Kidney epithelial cell (primary cell): ENCODE results near the gene ZNF438. TPM values are rescaled to one million over a fixed set of nuclear protein-coding genes. Genes with fewer than 3 reads are reported as not detected.

Experiments
- DNase-seq: peaks from one replicate; pipeline ENCODE4 v3.0.0-alpha.2; 2010; ENCODE audit warnings: low read depth
- H3K27me3 ChIP-seq: 2 replicates; pipeline ENCODE4 v1.6.0; 2011; ENCODE audit warnings: low read length; ENCODE audit not compliant: control insufficient read depth, insufficient read depth
- H3K36me3 ChIP-seq: 2 replicates; pipeline ENCODE4 v1.5.1; 2011; ENCODE audit warnings: low read length; ENCODE audit not compliant: control insufficient read depth, insufficient read depth
- H3K4me3 ChIP-seq: 2 replicates; pipeline ENCODE4 v1.5.1; 2011; ENCODE audit warnings: low read depth, mild to moderate bottlenecking, control low read depth, low read length
- total RNA-seq: library from RNA; depleted of rRNA; stranded (reverse); fragments of >200 nt; gene quantifications from 2 replicates; pipeline ENCODE4 v1.2.3, GENCODE V29; 2015
- TF ChIP-seq, protein P1 (sequence below): IDR thresholded peaks from 2 replicates; pipeline ENCODE4 v1.5.1; 2011; ENCODE audit warnings: mild to moderate bottlenecking, moderate library complexity, low read length, control low read depth, inconsistent platforms; ENCODE audit not compliant: insufficient read depth, poor library complexity, severe bottlenecking

ZNF438 gene, protein sequence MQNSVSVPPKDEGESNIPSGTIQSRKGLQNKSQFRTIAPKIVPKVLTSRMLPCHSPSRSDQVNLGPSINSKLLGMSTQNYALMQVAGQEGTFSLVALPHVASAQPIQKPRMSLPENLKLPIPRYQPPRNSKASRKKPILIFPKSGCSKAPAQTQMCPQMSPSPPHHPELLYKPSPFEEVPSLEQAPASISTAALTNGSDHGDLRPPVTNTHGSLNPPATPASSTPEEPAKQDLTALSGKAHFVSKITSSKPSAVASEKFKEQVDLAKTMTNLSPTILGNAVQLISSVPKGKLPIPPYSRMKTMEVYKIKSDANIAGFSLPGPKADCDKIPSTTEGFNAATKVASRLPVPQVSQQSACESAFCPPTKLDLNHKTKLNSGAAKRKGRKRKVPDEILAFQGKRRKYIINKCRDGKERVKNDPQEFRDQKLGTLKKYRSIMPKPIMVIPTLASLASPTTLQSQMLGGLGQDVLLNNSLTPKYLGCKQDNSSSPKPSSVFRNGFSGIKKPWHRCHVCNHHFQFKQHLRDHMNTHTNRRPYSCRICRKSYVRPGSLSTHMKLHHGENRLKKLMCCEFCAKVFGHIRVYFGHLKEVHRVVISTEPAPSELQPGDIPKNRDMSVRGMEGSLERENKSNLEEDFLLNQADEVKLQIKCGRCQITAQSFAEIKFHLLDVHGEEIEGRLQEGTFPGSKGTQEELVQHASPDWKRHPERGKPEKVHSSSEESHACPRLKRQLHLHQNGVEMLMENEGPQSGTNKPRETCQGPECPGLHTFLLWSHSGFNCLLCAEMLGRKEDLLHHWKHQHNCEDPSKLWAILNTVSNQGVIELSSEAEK
- 3.3 and 5.4 TPM in 2 replicates for total RNA-seq

DNA sequence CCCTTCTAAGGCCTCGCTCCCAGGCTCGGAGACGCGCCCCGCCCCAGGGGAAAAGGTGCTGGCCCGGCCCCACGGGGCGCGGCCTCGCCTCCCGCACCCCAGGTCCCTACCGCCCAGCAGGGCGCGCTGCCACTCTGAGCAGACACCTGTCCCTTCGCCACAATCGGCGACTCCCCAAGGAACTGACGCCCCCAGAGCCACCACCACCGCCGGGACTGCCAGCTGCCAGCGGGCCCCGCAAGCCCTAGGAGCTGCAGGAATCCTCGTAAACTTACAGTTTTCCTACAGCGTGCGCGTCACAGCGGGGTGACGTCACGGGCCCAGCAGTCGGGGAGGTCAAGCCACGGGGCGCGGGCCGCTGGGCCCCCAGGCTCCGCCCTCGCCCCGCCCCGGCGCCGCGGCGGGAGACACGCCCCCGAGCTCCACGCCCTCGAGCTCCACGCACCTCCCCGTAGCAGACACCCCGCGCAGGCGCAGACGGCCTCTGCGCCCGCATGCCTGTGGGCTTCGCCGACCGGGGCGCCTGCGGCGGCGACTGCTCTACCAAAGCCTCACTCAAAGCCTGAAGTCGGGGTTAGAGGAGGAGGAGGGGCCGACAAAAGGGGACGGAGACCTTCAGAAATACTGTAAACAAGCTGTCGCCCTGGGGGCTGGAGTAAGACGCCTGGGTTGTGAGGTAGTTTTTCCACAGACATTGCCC, at the start of gene ZNF438:
Gene ZNF438, minus strand, starts transcription at position 308 of the 700 bp plus-strand sequence. CDS start 154,831 bp downstream, outside the sequence.
- Histone ChIP-seq H3K36me3 (no peaks in the 10 kb centered on the region), H3K4me3 (peak within 1 kb of the TSS; percentile 73), H3K27me3 (no peaks in the 10 kb centered on the region)
- TF ChIP-seq, protein P1, sequence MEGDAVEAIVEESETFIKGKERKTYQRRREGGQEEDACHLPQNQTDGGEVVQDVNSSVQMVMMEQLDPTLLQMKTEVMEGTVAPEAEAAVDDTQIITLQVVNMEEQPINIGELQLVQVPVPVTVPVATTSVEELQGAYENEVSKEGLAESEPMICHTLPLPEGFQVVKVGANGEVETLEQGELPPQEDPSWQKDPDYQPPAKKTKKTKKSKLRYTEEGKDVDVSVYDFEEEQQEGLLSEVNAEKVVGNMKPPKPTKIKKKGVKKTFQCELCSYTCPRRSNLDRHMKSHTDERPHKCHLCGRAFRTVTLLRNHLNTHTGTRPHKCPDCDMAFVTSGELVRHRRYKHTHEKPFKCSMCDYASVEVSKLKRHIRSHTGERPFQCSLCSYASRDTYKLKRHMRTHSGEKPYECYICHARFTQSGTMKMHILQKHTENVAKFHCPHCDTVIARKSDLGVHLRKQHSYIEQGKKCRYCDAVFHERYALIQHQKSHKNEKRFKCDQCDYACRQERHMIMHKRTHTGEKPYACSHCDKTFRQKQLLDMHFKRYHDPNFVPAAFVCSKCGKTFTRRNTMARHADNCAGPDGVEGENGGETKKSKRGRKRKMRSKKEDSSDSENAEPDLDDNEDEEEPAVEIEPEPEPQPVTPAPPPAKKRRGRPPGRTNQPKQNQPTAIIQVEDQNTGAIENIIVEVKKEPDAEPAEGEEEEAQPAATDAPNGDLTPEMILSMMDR, result peak; percentile 51
- peak; percentile 58 for DNase-seq

DNA sequence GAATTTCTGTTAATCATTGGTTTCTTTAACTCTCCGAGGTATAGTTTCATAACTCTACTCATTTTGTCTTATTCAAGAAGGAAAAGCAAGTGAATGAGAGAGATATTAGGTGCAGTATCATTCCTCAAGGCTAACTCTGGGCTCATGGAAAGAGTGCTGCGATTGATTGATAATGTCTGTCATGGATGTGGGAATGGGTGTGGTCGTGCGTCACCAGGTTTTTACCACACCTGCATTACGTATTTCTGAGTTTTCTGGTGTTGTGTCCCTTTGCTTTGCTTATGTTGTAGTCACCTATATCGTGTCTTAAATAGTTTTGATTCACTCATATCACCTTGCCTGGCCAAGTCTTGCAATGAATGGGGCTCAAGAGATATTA, 44.9 kb upstream of the ZNF438 start:
- TF ChIP-seq, protein P1, result no peak

DNA sequence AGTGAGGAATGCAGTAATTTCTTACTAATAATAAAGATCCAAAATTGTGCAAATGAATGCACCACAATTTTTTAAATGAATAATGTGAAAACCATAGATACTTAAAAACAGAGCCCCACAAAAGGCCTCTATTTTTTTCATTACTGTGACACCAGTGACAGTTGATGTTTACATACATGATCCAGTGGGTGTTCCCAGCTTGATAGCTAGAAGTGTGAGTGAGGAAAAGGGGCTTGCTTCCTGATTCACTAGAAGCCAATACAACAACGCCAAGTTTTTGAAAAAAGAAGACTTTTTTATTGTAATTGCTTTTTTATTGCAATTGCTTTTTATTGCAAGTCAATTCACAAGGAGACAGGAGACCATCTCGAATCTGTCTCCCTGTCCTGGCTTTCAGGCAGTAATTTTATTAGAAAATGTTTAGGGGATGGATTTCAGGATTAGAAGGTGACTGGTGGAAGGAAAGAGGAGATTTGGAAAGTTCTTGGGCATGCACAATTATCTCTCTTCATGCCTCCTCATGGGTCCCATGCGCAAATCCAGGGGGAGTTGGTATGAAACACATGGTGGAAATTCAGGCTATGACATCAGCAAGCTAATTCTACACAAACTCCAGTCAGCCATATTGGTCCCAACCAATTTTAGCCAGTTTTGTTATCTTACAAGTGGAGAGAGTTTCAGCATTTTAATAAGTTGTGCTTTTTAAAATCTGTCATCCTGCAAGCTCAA, 44.4 kb upstream of the ZNF438 start:
- no peak for DNase-seq
- Histone ChIP-seq H3K4me3 (no peak overlapping the region), H3K36me3 (no peaks in the 10 kb centered on the region), H3K27me3 (no peaks in the 10 kb centered on the region)
- TF ChIP-seq, protein P1, result no peak

More for the DNA sequence above, 44.9 kb upstream of the ZNF438 start:
- no peaks in the 10 kb centered on the region for H3K27me3 ChIP-seq
- no peaks in the 10 kb centered on the region for H3K36me3 ChIP-seq
- no peak for DNase-seq
- no peak overlapping the region for H3K4me3 ChIP-seq

DNA sequence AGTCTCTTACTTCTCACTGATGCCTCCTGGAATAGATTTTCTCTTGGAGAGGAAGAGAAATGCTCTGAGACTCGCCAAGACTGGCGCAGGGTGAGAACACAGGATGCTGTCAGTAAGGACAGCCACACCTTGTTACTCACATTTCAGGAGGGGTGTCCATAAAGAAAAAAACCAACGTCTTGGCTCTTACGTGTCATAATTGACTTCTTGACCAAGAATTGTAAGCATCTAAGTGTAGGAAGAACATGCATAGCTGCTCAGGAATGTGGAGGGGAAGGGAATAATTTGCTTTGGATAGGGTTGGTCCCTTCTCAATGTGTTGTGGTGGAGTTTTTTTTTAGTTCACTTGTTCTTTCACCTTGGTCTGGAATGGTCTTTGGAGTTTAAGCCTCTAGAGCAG, 43.8 kb upstream of the ZNF438 start:
- TF ChIP-seq, protein P1, result no peak
- Histone ChIP-seq H3K4me3 (no peak overlapping the region), H3K27me3 (no peaks in the 10 kb centered on the region), H3K36me3 (no peaks in the 10 kb centered on the region)
- peak; percentile 76 for DNase-seq

DNA sequence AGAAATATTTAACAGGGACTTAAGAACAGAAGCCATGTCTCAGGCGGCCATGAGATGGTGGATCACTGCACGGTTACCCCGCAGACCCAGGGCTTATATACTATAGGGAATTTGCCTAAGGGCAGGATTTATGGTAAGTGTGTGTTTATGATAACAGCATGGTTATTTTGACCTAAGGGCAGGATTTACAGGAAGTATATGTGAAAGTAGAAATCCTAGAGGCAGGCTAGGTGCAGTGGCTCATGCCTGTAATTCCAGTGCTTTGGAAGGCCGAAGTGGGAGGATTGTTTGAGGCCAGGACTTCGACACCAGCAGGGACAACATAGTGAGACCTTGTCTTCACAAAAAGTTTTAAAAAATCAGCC, 43.0 kb upstream of the ZNF438 start:
- TF ChIP-seq, protein P1, result no peak
- Histone ChIP-seq H3K36me3 (no peaks in the 10 kb centered on the region), H3K27me3 (no peaks in the 10 kb centered on the region), H3K4me3 (no peak overlapping the region)
- no peak for DNase-seq
